Colonic mucosa (tissue), 4 donors: ENCODE results near the gene TTC3. TPM values are rescaled to one million over a fixed set of nuclear protein-coding genes. Genes with fewer than 3 reads are reported as not detected.

Experiments used
- DNase-seq: peaks from one replicate; pipeline ENCODE4 v3.0.0-alpha.2; 2020
- H3K27ac ChIP-seq: fragments of 200-600 bp; one replicate; pipeline ENCODE4 v1.8.0; 2021
- H3K27me3 ChIP-seq: fragments of 200-600 bp; one replicate; pipeline ENCODE4 v1.8.0; 2021
- H3K36me3 ChIP-seq: fragments of 200-600 bp; one replicate; pipeline ENCODE4 v1.8.0; 2021
- H3K4me1 ChIP-seq: fragments of 200-600 bp; one replicate; pipeline ENCODE4 v1.8.0; 2021; ENCODE audit warnings: mild to moderate bottlenecking
- H3K4me3 ChIP-seq: fragments of 200-600 bp; one replicate; pipeline ENCODE4 v1.8.0; 2021
- H3K9ac ChIP-seq, 2 donors: one replicate each; pipeline ENCODE4 v1.7.0; 2013; ENCODE audit warnings: control low read depth in 2 of 2, low read depth in 2 of 2, low read length in 2 of 2
- H3K9me3 ChIP-seq: fragments of 200-600 bp; one replicate; pipeline ENCODE4 v1.8.0; 2021
- CTCF ChIP-seq: fragments of 200-600 bp; IDR thresholded peaks from one replicate; pipeline ENCODE4 v1.8.0; 2022; ENCODE audit warnings: antibody characterized with exemption, mild to moderate bottlenecking
- intact Hi-C: fragments of 100-400 bp; cut with DNase I; formaldehyde crosslinking; loops from one replicate; pipeline ENCODE4 v1.14.1; 2022
- total RNA-seq, 2 donors: library from RNA; stranded (reverse); fragmentation: NEBNext Ultra II Directional in 1 of 2; extraction: Animal tissue kit (Norgen Biotek cat#: 25700) in 1 of 2; gene quantifications; one replicate each; pipeline ENCODE4 v1.2.1, GENCODE V29; 2021
- donor health status: healthy.
- donor health status: DM: no; HTN: no; CAD: no.
- donor health status: DM: no; HTN: no; CAD: no.

TTC3 gene
- total RNA-seq, 2 donors from 2014 or later, result 85.8 to 125 TPM

- intact Hi-C loops, result no loop called here
- Histone ChIP-seq H3K9me3 (no peaks in the 10 kb centered on the region), H3K27me3 (no peaks in the 10 kb centered on the region), H3K27ac (no peak overlapping the region), H3K4me3 (no peak overlapping the region), H3K9ac (no peak overlapping the region), H3K4me1 (no peaks in the 10 kb centered on the region), H3K36me3 (peaks cover 28% of the 10 kb centered on the region)
- TF ChIP-seq CTCF, result no peak
- DNase-seq, result no peak
Measured at GRCh38 chr21:37231671-37232070, 158.6 kb downstream of the TTC3 start.

DNA sequence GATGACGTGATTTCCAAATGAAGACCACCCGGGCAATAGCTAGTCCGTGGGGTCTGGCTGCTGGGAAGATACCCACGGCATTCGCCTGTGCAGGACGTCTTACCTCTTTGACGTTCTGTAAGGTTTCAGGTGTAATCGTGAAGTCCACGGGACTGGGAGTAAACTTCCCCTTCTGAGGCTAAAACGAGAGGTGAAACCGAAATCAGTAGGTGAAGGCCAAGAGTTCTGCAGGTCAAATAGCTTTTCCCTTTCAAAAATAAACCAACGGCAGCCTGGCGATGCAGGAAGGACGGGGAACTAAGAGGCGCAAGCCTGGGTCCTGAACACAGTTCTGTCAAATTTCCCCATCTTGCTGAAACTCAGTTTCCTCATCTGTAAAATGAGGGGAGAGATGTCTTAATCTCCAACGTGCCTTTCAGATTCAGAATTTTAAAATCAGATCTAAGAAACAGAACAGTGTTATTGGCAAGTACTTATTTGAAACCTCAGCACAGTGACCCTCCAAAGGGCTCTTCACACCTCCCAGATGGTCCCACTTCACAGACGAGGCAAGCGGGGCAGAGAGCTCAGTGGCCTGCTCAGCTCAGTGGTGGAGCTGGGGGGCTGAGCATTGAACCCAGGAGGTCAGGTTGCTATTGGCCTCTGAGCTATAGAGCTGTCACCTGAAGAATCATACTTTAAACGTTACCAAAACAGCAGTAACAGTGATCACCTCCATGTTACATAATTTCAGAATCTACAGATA lies 159.4 kb downstream of the TTC3 start:
- Histone ChIP-seq H3K4me1 (no peaks in the 10 kb centered on the region), H3K9ac (no peak overlapping the region), H3K27me3 (no peaks in the 10 kb centered on the region), H3K4me3 (no peak overlapping the region), H3K9me3 (no peaks in the 10 kb centered on the region), H3K27ac (no peak overlapping the region), H3K36me3 (peaks cover 22% of the 10 kb centered on the region)
- TF ChIP-seq CTCF, result no peak
- no peak for DNase-seq
- intact Hi-C loops, result no loop called here

- Histone ChIP-seq H3K9me3 (no peaks in the 10 kb centered on the region), H3K27me3 (no peaks in the 10 kb centered on the region), H3K4me1 (no peaks in the 10 kb centered on the region), H3K27ac (no peak overlapping the region), H3K4me3 (no peak overlapping the region), H3K9ac (no peak overlapping the region), H3K36me3 (peaks cover 14% of the 10 kb centered on the region)
- intact Hi-C loops, result no loop called here
- no peak for DNase-seq
- TF ChIP-seq CTCF, result no peak
Measured at GRCh38 chr21:37233551-37234146, 160.6 kb downstream of the TTC3 start.

DNA sequence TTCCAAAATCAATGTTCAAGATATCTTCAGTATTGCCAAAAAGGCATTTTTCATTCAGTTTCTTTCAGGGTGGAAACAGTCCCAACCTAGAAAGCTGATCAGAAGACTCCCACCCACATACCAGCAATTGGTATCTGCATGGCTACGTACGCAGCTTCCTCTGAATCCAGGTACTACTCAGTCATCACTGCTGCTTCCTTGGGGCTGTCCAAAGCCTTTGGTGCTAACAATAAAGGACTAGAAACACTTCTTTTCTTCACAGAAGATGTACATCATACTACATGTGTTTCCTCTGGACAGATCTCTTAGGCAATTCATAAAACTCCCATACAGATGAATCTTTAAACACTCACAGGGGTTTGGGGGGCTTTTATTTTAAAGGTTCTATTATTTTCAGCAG lies 164.3 kb downstream of the TTC3 start:
- H3K27me3 ChIP-seq, result no peaks in the 10 kb centered on the region
- intact Hi-C loops, result no loop called here
- TF ChIP-seq CTCF, result no peak
- H3K27ac ChIP-seq, result no peak overlapping the region
- no peaks in the 10 kb centered on the region for H3K36me3 ChIP-seq
- no peak for DNase-seq
- H3K4me3 ChIP-seq, result no peak overlapping the region
- H3K9ac ChIP-seq, result no peak overlapping the region
- H3K9me3 ChIP-seq, result no peaks in the 10 kb centered on the region
- H3K4me1 ChIP-seq, result no peaks in the 10 kb centered on the region

DNA sequence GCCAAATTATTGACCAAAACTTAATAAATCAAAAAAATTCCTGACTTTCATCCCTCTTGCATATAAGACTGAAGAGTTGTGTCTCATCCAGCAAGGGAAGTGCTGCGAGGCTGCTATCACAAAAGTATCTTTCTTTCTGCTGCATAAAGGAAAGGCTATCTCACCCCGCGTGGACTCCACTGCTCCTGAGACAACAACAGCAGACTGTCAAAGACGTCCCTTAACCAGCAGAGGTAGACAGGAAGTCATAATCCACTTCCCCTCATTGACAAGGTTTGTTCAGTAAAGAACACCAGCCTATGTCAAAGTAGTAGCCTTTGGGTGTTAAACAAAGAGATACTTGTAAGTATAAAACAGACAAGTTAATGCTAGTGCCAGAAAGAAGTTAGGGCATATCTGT lies 164.7 kb downstream of the TTC3 start:
- Histone ChIP-seq H3K4me3 (no peak overlapping the region), H3K27ac (no peak overlapping the region), H3K9me3 (no peaks in the 10 kb centered on the region), H3K36me3 (no peaks in the 10 kb centered on the region), H3K4me1 (no peaks in the 10 kb centered on the region), H3K9ac (no peak overlapping the region), H3K27me3 (no peaks in the 10 kb centered on the region)
- no peak for TF ChIP-seq CTCF
- intact Hi-C loops, result no loop called here
- no peak for DNase-seq
